Measurements from ENCODE around the gene NAB2.
"Not testable (repeated sequence)": the region's sequence is repeated elsewhere in the genome, so short reads cannot be mapped to it uniquely, and the experiment has no call there.

NAB2 gene, protein sequence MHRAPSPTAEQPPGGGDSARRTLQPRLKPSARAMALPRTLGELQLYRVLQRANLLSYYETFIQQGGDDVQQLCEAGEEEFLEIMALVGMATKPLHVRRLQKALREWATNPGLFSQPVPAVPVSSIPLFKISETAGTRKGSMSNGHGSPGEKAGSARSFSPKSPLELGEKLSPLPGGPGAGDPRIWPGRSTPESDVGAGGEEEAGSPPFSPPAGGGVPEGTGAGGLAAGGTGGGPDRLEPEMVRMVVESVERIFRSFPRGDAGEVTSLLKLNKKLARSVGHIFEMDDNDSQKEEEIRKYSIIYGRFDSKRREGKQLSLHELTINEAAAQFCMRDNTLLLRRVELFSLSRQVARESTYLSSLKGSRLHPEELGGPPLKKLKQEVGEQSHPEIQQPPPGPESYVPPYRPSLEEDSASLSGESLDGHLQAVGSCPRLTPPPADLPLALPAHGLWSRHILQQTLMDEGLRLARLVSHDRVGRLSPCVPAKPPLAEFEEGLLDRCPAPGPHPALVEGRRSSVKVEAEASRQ

GRCh38 chr12:57088354-57089270 is at the start of gene NAB2:
TSS of gene NAB2 (plus strand) at chr12:57089114. CDS start at chr12:57089272, 158 bp downstream.
- DNase-seq (ENCODE audit: low read depth in 2 of 2) = peak; percentile 81 to 92

- no peak for DNase-seq (ENCODE audit: low read depth in 2 of 2)
These were observed 48.7 kb upstream of the NAB2 start for GRCh38 chr12:57040211-57040610.

DNA sequence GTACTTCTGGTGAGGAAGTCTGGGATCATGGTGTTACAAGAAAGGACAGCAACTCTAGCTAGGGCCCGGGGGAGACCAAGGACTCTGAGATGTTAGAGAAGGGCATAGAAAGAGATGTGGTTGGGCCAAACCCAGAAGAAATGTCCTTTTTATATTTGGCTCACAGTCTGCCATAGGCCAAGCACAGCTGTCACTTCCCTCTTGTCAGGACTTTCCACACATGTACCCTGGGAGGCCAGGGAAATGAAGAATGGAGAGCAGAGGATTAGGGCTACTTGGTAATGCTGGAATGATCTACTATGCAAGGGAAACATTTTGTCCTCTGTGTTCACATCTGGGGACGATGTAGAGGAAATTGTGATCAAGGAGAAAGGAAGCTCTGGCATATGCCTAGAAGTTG is 48.2 kb upstream of the NAB2 start:
- no peak for DNase-seq (ENCODE audit: low read depth in 2 of 2)

- DNase-seq (ENCODE audit: low read depth in 2 of 2) = no peak
These were observed 46.2 kb upstream of the NAB2 start for GRCh38 chr12:57042695-57043094.

DNA sequence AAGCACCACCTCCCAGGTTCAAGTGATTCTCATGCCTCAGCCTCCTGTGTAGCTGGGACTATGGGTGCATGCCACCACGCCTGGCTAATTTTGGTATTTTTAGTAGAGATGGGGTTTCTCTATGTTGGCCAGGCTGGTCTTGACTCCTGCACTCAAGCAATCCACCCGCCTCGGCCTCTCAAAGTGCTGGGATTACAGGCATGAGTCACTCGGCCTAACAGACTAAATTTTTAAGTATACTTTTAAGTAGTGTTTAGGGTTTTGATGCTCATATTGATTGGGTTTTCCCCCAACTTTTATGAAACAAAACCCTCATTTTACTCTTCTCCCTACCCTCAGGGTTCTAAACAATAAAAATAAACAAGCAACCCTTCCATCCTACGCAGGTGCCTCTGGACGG is 44.4 kb upstream of the NAB2 start:
- DNase-seq (ENCODE audit: low read depth in 2 of 2) = no peak

- no peak for DNase-seq (ENCODE audit: low read depth in 2 of 2)
These were observed 44.0 kb upstream of the NAB2 start for GRCh38 chr12:57044889-57045288.

DNA sequence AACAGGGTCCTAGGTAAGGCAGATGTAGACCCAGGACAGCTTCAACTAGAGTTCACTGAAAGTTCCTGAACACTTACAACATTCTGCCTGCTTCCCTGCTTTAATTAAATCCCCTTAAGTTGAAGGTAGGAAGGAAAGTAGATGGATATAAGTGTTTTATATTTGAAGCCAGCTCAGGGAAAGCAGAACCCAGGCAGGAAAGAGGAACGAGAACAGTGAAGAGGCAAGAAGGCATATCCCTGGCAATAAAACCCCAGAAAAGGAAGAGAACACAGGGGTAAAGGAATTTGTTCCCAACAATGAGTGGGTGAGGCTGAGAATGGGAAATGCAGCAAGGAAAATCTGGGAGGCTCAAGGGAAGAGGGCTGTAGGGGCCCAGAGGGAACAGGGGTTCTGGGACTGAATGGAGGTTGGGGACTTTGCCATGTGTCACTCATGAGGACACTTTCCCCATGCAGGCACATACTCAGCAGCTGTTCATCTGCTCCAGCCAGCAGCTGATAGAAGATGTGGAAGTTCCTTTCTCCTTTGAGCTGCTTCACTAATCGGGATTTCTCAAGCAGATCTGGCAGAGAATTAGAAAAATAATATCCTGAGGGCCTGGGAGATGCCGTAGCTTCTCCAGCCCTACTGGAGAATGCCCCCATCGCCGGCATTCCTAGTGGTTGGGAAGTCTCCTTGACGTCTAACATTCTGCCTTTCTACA is 42.7 kb upstream of the NAB2 start:
- DNase-seq (ENCODE audit: low read depth in 2 of 2) = no peak

- peak; percentile 16 to 27 for DNase-seq (ENCODE audit: low read depth in 2 of 2)
These were observed 41.7 kb upstream of the NAB2 start for GRCh38 chr12:57046947-57047890.

GRCh38 chr12:57047981-57048380 is 40.9 kb upstream of the NAB2 start:
- no peak for DNase-seq (ENCODE audit: low read depth in 2 of 2)

- DNase-seq (ENCODE audit: low read depth in 2 of 2) = no peak
These were observed 40.3 kb upstream of the NAB2 start for GRCh38 chr12:57048423-57049118.

GRCh38 chr12:57049119-57049446 is 39.8 kb upstream of the NAB2 start:
- no peak for DNase-seq (ENCODE audit: low read depth in 2 of 2)

DNA sequence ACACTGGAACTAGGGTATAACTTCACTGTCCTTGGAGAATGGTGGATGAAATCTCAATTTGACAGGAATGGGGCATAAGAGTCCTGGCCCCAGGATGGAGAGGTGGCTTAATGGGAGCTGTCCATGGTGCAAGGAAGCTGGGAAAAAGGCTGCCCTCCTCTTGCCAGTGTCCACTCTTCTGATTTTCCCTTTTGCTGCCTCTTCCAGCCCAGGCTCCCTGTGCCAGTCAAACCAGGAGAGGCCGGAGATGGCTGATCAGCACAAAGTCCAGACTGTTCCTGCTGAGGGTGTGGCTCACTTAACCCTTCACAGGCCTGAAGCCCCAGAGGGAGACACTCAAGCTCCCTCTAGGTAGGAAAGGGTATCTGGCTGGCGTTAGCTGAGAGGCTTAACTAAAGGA is 39.0 kb upstream of the NAB2 start, which contains the start of gene MYO1A:
TSS of gene MYO1A (minus strand) at position 240 of the 400 bp plus-strand sequence. CDS start 1,806 bp downstream, outside the sequence.
- no peak for DNase-seq (ENCODE audit: low read depth in 2 of 2)

- DNase-seq (ENCODE audit: low read depth in 2 of 2) = no peak
These were observed 37.9 kb upstream of the NAB2 start for GRCh38 chr12:57051011-57051410.

DNA sequence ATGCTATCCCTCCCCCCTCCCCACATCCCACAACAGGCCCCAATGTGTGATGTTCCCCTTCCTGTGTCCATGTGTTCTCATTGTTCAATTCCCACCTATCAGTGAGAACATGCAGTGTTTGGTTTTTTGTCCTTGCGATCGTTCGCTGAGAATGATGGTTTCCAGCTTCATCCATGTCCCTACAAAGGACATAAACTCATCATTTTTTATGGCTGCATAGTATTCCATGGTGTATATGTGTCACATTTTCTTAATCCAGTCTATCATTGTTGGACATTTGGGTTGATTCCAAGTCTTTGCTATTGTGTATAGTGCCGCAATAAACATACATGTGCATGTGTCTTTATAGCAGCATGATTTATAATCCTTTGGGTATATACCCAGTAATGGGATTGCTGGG is 35.8 kb upstream of the NAB2 start:
- DNase-seq (ENCODE audit: low read depth in 2 of 2) = not testable (repeated sequence)

DNA sequence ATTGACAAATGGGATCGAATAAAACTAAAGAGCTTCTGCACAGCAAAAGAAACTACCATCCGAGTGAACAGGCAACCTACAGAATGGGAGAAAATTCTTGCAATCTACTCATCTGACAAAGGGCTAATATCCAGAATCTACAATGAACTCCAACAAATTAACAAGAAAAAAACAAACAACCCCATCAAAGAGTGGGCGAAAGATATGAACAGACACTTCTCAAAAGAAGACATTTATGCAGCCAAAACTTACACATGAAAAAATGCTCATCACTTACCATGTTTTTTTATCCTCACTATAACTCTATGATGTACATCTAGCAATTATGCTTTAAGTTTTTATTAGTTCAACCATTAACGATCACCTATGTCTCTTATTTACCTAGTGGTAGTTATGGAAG is 35.0 kb upstream of the NAB2 start:
- not testable (repeated sequence) for DNase-seq (ENCODE audit: low read depth in 2 of 2)

DNA sequence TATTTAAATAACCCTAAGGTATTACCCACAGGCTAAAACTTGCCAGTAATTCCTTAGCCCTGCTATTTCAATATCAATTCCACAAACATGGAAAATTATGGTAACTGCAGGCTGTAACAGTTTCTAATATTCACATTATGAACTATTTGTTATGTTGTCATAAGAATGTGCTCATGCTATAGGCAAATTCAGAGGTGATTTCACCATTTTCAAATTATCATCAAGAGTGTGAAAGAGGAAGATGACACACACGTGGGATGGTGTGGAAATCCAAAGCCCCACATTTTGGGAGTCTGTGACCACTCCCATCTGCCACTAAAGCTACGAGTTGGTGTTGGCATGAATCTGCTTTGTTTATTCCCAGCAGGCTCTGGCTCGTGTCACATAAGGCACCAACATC is 33.1 kb upstream of the NAB2 start:
- DNase-seq (ENCODE audit: low read depth in 2 of 2) = no peak

DNA sequence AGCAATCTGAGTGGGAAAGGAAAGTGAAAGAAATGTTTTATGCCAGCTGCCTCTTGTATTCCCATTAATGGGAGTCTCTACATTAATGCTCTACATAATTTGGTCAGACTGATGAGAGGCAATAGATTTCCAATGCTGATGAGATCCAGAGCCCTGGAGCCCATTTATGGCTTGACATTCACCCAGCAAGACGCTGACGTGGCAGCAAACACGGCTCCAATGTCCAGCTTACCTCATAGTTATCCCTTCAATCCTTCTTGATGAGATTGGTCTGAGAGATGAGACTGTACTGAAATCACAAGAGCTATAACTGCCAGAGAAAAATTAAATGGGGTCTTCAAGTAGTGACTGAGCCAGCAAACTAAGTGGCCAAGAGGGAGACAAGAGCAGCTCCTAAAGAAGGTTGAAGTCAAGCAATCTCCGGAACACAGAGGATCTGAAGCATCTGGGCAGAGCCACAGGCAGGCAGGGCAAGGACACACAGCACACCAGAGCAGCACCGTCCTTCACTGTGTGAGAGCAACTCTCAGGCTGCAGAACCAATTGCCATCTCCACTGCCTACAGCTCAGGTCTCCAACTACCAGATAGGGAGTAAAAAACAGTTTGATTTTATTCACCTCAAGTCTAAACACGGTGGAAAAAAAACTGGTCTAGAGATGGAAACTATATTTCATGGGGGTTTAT is 31.7 kb upstream of the NAB2 start:
- no peak for DNase-seq (ENCODE audit: low read depth in 2 of 2)

DNA sequence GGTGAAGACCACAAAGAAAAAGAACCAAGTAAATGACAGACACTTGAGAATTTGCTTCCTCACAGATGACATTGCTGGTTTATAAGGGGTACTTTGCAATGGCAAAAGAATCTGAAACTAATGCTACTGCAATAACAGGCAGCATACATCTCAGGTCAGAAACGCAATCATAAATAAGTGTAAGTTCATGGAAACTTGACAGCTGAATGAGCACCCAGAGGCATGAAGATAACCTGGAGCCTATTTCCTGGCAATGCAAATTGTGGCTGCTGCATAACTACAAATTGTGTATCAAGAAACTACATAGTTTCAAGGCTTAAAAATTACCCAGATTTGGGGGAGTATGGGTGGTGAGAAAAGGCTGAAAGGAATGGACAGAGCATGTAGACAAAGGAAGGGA is 30.5 kb upstream of the NAB2 start:
- DNase-seq (ENCODE audit: low read depth in 2 of 2) = no peak

DNA sequence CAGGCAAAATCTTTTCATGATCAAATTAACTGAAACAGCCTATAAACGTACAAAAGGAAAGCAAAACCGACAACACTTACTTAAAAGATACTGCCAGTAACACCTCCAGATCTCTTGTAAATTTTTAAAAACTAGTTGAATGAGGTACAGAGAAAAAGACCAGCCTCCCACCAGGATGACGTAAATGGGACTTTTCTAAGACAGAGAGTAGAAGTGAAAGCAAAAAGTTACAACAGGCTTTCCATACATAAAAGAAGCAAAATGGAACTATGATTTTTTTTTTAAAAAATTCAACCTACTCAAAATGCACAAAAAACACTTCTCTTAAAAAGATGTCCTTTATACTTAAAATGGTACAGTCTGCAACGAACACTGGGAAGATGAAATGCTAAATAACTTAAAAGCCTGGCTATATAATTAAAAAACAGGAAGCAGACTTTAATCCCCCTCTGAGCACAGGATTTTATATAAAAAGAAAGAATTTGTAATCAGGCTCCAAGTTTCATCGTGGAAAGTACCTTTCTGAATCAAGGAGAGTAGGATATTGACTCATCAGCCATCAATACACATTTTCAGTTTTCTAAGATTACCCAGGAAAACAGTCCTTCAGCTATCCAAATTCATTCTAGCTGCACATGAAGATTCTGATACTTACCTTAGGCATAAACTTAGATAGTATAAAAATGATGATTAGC is 24.8 kb upstream of the NAB2 start:
- peak; percentile 13 to 59 for DNase-seq (ENCODE audit: low read depth in 2 of 2)

Measured in stimulated activated CD8-positive, alpha-beta memory T cell treated with anti-CD3 and anti-CD28 coated beads, Interleukin-7, amount 100 ng/mL, for 4 hours (primary cell).